RWPE1 (cell line): ENCODE measurements around the gene CTBP2.
"Not testable (repeated sequence)": the region's sequence is repeated elsewhere in the genome, so short reads cannot be mapped to it uniquely, and the experiment has no call there.

Experiments used
- CTCF ChIA-PET: fragments of 350-600 bp; sonication (Branson Sonifier 250); formaldehyde crosslinking; extraction: SDS; loops from one replicate; lab custom pipeline; 2021; lab: Yijun Ruan, JAX
- POLR2A ChIA-PET: fragments of 400-600 bp; formaldehyde crosslinking; extraction: SDS; loops from one replicate; lab custom pipeline; 2020; ENCODE audit warnings: antibody characterized with exemption; ENCODE audit not compliant: low non-redundant PET; lab: Yijun Ruan, JAX
- DNase-seq: peaks from one replicate; pipeline ENCODE4 v3.0.0; 2012; ENCODE audit warnings: low spot score
- H3K27ac ChIP-seq: fragments of 450-650 bp; 2 replicates; pipeline ENCODE4 v1.5.1; 2017
- CTCF ChIP-seq: fragments of 450-650 bp; conservative IDR thresholded peaks from 2 replicates; pipeline ENCODE4 v1.5.1; 2017; ENCODE audit warnings: low read depth, mild to moderate bottlenecking

CTBP2 gene

GRCh38 chr10:125060826-125061556 is 99.4 kb downstream of the CTBP2 start:
- peak overlapping the region; percentile 75 for H3K27ac ChIP-seq
- POLR2A ChIA-PET, result no interaction called here
- peak; percentile 83 for TF ChIP-seq CTCF
- CTCF ChIA-PET, result interaction anchor here (0.5 to 2.2 kb wide), 25 partner anchors 10 to 576 kb away, joined by 3 to 21 read pairs (median 4); no protein-coding TSS in a partner anchor
- DNase-seq, result peak; percentile 72

- ChIA-PET CTCF (interaction anchor here (0.6 to 1.3 kb wide), 7 partner anchors 10 to 577 kb away, joined by 3 to 9 read pairs (median 3); no protein-coding TSS in a partner anchor), POLR2A (no interaction called here)
- TF ChIP-seq CTCF, result no peak
- DNase-seq, result no peak
- peak overlapping the region; percentile 75 for H3K27ac ChIP-seq
These were observed 99.9 kb downstream of the CTBP2 start for GRCh38 chr10:125060482-125060825.

GRCh38 chr10:125060026-125060425 is 100.3 kb downstream of the CTBP2 start:
- POLR2A ChIA-PET, result no interaction called here
- peak overlapping the region; percentile 23 for H3K27ac ChIP-seq
- DNase-seq, result no peak
- TF ChIP-seq CTCF, result no peak
- CTCF ChIA-PET, result interaction anchor here (0.7 kb wide), 2 partner anchors 25 to 50 kb away, joined by 3 to 4 read pairs; no protein-coding TSS in a partner anchor

- POLR2A ChIA-PET, DNase-seq: not testable (repeated sequence)
- H3K27ac ChIP-seq, result peak overlapping the region; percentile 23
- CTCF ChIA-PET, result interaction anchor here (0.7 kb wide), 1 partner anchor 24 kb away, joined by 4 read pairs; no protein-coding TSS in a partner anchor
These were observed 101.0 kb downstream of the CTBP2 start for GRCh38 chr10:125059348-125059747.

- no peak for TF ChIP-seq CTCF
- peak overlapping the region; percentile 52 for H3K27ac ChIP-seq
- DNase-seq, result no peak
- ChIA-PET CTCF (interaction anchor here (0.7 to 1.0 kb wide), 3 partner anchors 9 to 67 kb away, joined by 3 read pairs; no protein-coding TSS in a partner anchor), POLR2A (no interaction called here)
These were observed 103.0 kb downstream of the CTBP2 start for GRCh38 chr10:125057158-125058001.

GRCh38 chr10:125056161-125057132 is 103.9 kb downstream of the CTBP2 start:
- no peak for TF ChIP-seq CTCF

More at GRCh38 chr10:125056161-125057132, 103.9 kb downstream of the CTBP2 start:
- DNase-seq, result no peak
- ChIA-PET CTCF (interaction anchor here (0.6 to 1.0 kb wide), 4 partner anchors 8 to 68 kb away, joined by 3 read pairs; no protein-coding TSS in a partner anchor), POLR2A (interaction anchor here (0.7 kb wide), 1 partner anchor 632 kb away, joined by 3 read pairs; no protein-coding TSS in a partner anchor)
- peak overlapping the region; percentile 52 for H3K27ac ChIP-seq
